ENCODE measurements around the gene SEPHS1. TPM values are rescaled to one million over a fixed set of nuclear protein-coding genes. Genes with fewer than 3 reads are reported as not detected.
A peak's percentile ranks its signal among the peaks of the same experiment; 100 is the strongest.

Gene SEPHS1
- total and polyA plus RNA-seq, 2 of the 8 experiments (the other 6 are each of a cell fraction or from before 2014, with no cell fraction given) = 270 to 683 TPM

DNA sequence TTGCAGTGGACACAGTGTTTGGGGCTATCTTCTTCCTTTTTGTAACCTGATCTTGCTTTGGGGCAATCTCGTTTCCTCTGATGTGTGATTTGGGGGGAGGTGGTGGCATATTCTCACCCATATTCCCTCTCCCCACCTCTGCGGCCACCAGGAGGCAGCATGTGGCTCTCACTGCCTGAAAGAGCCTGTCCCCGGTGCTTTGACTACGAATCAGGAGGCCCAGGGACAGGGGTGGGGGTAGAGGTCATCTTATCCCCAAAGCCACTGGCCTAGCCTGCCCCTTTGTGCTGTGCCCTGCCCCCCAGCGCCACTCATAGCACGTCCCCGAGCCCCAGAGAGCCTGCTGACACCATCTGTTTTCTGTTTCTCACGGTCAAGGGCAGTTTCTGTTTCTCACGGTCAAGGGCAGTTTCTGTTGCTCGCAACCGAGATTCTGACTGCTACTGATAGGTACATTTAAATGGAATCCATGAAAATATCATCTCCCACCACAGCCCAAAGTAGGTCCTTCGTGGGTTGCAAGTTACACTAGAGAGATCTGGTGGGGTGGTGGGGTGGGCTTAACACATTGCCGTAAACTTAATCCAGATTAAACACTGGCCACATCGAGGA, 76.4 kb downstream of the SEPHS1 start (continued):
- TF ChIP-seq ATF3 (IDR thresholded peaks at IDR 0.05; ENCODE audit: insufficient read depth, low read depth, low read length) (no peak), RBBP5 (IDR thresholded peaks at IDR 0.05; ENCODE audit: borderline replicate concordance, low read depth, low read length) (0 out of 2 replicates have a peak, but pooled peaks have one; percentile 24), E2F6 (IDR thresholded peaks at IDR 0.05) (peak; percentile 51; the same call in 1 of the 2 replicates), RXRA (IDR thresholded peaks at IDR 0.05; ENCODE audit: insufficient read depth, low read depth, low read length) (no peak), RAD21 (IDR thresholded peaks at IDR 0.05 in 1 of 2, conservative IDR thresholded peaks at IDR 0.05 in 1 of 2; ENCODE audit: low read depth in 2 of 2, low read length in 2 of 2) (peak; percentile 60 to 77), ATF2 (IDR thresholded peaks at IDR 0.05; ENCODE audit: low read length) (0 out of 2 replicates have a peak, but pooled peaks have one; percentile 70), HDAC6 (IDR thresholded peaks at IDR 0.05; ENCODE audit: low read depth, low read length) (no peak), TAF1 (IDR thresholded peaks at IDR 0.05; ENCODE audit: low read depth, low read length) (peak; percentile 34; the same call in 1 of the 2 replicates), ASH2L (IDR thresholded peaks at IDR 0.05; ENCODE audit: low read length) (peak; percentile 77)
- TF ChIP-seq, protein P1, sequence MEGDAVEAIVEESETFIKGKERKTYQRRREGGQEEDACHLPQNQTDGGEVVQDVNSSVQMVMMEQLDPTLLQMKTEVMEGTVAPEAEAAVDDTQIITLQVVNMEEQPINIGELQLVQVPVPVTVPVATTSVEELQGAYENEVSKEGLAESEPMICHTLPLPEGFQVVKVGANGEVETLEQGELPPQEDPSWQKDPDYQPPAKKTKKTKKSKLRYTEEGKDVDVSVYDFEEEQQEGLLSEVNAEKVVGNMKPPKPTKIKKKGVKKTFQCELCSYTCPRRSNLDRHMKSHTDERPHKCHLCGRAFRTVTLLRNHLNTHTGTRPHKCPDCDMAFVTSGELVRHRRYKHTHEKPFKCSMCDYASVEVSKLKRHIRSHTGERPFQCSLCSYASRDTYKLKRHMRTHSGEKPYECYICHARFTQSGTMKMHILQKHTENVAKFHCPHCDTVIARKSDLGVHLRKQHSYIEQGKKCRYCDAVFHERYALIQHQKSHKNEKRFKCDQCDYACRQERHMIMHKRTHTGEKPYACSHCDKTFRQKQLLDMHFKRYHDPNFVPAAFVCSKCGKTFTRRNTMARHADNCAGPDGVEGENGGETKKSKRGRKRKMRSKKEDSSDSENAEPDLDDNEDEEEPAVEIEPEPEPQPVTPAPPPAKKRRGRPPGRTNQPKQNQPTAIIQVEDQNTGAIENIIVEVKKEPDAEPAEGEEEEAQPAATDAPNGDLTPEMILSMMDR (IDR thresholded peaks at IDR 0.05; ENCODE audit: control extremely low read depth in 1 of 3, insufficient read depth in 1 of 3, low read depth in 1 of 3, low read length in 3 of 3) = peak; percentile 72 to 88 (median 84)

All from H1 (cell line).